ENCODE measurements around the gene KIAA0232. TPM values are rescaled to one million over a fixed set of nuclear protein-coding genes. Genes with fewer than 3 reads are reported as not detected.

Gene KIAA0232
- total RNA-seq, 1 donor from 2014 or later = 10.3 TPM

- DNase-seq (ENCODE audit: low read depth in 2 of 2) = no peak
Measured at GRCh38 chr4:6915041-6916005, 132.8 kb downstream of the KIAA0232 start.

- DNase-seq (ENCODE audit: low read depth in 2 of 2) = no peak
Measured at GRCh38 chr4:6916069-6916586, 133.6 kb downstream of the KIAA0232 start.

- peak in 1 of 2 donors; percentile 47 for DNase-seq (ENCODE audit: low read depth in 2 of 2)
Measured at GRCh38 chr4:6916587-6917460, 134.3 kb downstream of the KIAA0232 start.

- DNase-seq (ENCODE audit: low read depth in 2 of 2) = peak; percentile 78 to 80
Measured at GRCh38 chr4:6917461-6918271, 135.1 kb downstream of the KIAA0232 start.

- DNase-seq (ENCODE audit: low read depth in 2 of 2) = no peak
Measured at GRCh38 chr4:6918338-6918737, 135.8 kb downstream of the KIAA0232 start.

GRCh38 chr4:6920171-6920570 lies 137.6 kb downstream of the KIAA0232 start:
- no peak for DNase-seq (ENCODE audit: low read depth in 2 of 2)

- DNase-seq (ENCODE audit: low read depth in 2 of 2) = no peak
Measured at GRCh38 chr4:6923507-6923906, 141.0 kb downstream of the KIAA0232 start.

- no peak for DNase-seq (ENCODE audit: low read depth in 2 of 2)
Measured at GRCh38 chr4:6924361-6924779, 141.8 kb downstream of the KIAA0232 start.

GRCh38 chr4:6925357-6925836 lies 142.9 kb downstream of the KIAA0232 start:
- DNase-seq (ENCODE audit: low read depth in 2 of 2) = no peak

GRCh38 chr4:6926081-6926480 lies 143.6 kb downstream of the KIAA0232 start:
- DNase-seq (ENCODE audit: low read depth in 2 of 2) = no peak

GRCh38 chr4:6926681-6927478 lies 144.4 kb downstream of the KIAA0232 start:
- DNase-seq (ENCODE audit: low read depth in 2 of 2) = no peak

- no peak for DNase-seq (ENCODE audit: low read depth in 2 of 2)
Measured at GRCh38 chr4:6928081-6928480, 145.6 kb downstream of the KIAA0232 start.

GRCh38 chr4:6929339-6929811 lies 146.8 kb downstream of the KIAA0232 start:
- no peak for DNase-seq (ENCODE audit: low read depth in 2 of 2)

GRCh38 chr4:6929812-6930464 lies 147.4 kb downstream of the KIAA0232 start:
- no peak for DNase-seq (ENCODE audit: low read depth in 2 of 2)

- no peak for DNase-seq (ENCODE audit: low read depth in 2 of 2)
Measured at GRCh38 chr4:6932475-6932874, 149.9 kb downstream of the KIAA0232 start.

GRCh38 chr4:6932918-6933317 lies 150.4 kb downstream of the KIAA0232 start:
- no peak for DNase-seq (ENCODE audit: low read depth in 2 of 2)

Data from dermis microvascular lymphatic vessel endothelial cell (primary cell).